AG04450 (cell line): ENCODE results near the gene TMEM229B. TPM values are rescaled to one million over a fixed set of nuclear protein-coding genes. Genes with fewer than 3 reads are reported as not detected.

Source experiments
- CTCF ChIA-PET: fragments of 300-600, 350-600 bp; formaldehyde crosslinking; extraction: SDS; loops from one replicate; lab custom pipeline; 2022; ENCODE audit warnings: antibody characterized with exemption, inconsistent platforms; lab: Charles Lee
- POLR2A ChIA-PET: fragments of 350-600 bp; formaldehyde crosslinking; extraction: SDS; loops from one replicate; lab custom pipeline; 2021; ENCODE audit warnings: antibody characterized with exemption, inconsistent platforms; lab: Yijun Ruan, JAX
- DNase-seq: peaks from one replicate; pipeline ENCODE4 v3.0.0-alpha.2; 2011; ENCODE audit warnings: low read depth, low spot score
- H3K27ac ChIP-seq: one replicate; pipeline ENCODE4 v1.5.1; 2012; ENCODE audit warnings: low read depth, low read length, control low read depth
- H3K27me3 ChIP-seq: one replicate; pipeline ENCODE4 v1.6.0; 2012; ENCODE audit warnings: low read length; ENCODE audit not compliant: control insufficient read depth, insufficient read depth
- H3K4me3 ChIP-seq: 2 replicates; pipeline ENCODE4 v1.5.1; 2011; ENCODE audit warnings: mild to moderate bottlenecking, low read depth, low read length, control low read depth
- H3K9me3 ChIP-seq: 2 replicates; pipeline ENCODE4 v1.5.1; 2012; ENCODE audit warnings: low read length; ENCODE audit not compliant: control insufficient read depth, insufficient read depth
- CTCF ChIP-seq: IDR thresholded peaks from 2 replicates; pipeline ENCODE4 v1.5.1; 2011; ENCODE audit warnings: low read depth, low read length, control low read depth, inconsistent platforms
- polyA plus RNA-seq: library from polyadenylated mRNA; depleted of rRNA; stranded (reverse); fragments of >200 nt; gene quantifications from 2 replicates; pipeline ENCODE4 v1.2.3, GENCODE V29; 2011

TMEM229B gene
- polyA plus RNA-seq, 1 experiment = 0.07 TPM

- CTCF ChIA-PET = interaction anchor here (1.3 to 6.6 kb wide), 2 partner anchors 17 to 195 kb away, joined by 5 to 32 read pairs; no protein-coding TSS in a partner anchor
- Histone ChIP-seq H3K27me3 (peaks cover 26% of the 10 kb centered on the region), H3K27ac (no peak overlapping the region), H3K4me3 (no peak overlapping the region), H3K9me3 (no peaks in the 10 kb centered on the region)
- no peak for DNase-seq
- POLR2A ChIA-PET = no interaction called here
- TF ChIP-seq CTCF = no peak
Measured at GRCh38 chr14:67508956-67509355, 20.4 kb upstream of the TMEM229B start.

- ChIA-PET CTCF (no interaction called here), POLR2A (no interaction called here)
Measured at GRCh38 chr14:67505254-67505653, 16.7 kb upstream of the TMEM229B start.

GRCh38 chr14:67503331-67503730 is 14.8 kb upstream of the TMEM229B start:
- DNase-seq = no peak
- Histone ChIP-seq H3K27me3 (peaks cover 3% of the 10 kb centered on the region), H3K4me3 (no peak overlapping the region), H3K9me3 (no peaks in the 10 kb centered on the region), H3K27ac (no peak overlapping the region)
- POLR2A ChIA-PET = no interaction called here
- no peak for TF ChIP-seq CTCF
- CTCF ChIA-PET = interaction anchor here (0.6 kb wide), 1 partner anchor 23 kb away, joined by 3 read pairs; no protein-coding TSS in a partner anchor

More at GRCh38 chr14:67505254-67505653, 16.7 kb upstream of the TMEM229B start:
- H3K9me3 ChIP-seq = no peaks in the 10 kb centered on the region
- no peak for TF ChIP-seq CTCF
- DNase-seq = no peak
- no peak overlapping the region for H3K4me3 ChIP-seq
- no peak overlapping the region for H3K27ac ChIP-seq
- peaks cover 8% of the 10 kb centered on the region for H3K27me3 ChIP-seq

GRCh38 chr14:67502867-67503266 is 14.3 kb upstream of the TMEM229B start:
- Histone ChIP-seq H3K27ac (no peak overlapping the region), H3K27me3 (peaks cover 3% of the 10 kb centered on the region), H3K4me3 (no peak overlapping the region), H3K9me3 (no peaks in the 10 kb centered on the region)
- CTCF ChIA-PET = interaction anchor here (0.6 kb wide), 1 partner anchor 23 kb away, joined by 3 read pairs; no protein-coding TSS in a partner anchor
- TF ChIP-seq CTCF = no peak
- no peak for DNase-seq
- POLR2A ChIA-PET = no interaction called here

GRCh38 chr14:67501670-67502069 is 13.1 kb upstream of the TMEM229B start:
- no peak for DNase-seq
- no peak overlapping the region for H3K27ac ChIP-seq
- POLR2A ChIA-PET = no interaction called here
- CTCF ChIA-PET = no interaction called here
- H3K27me3 ChIP-seq = peaks cover 3% of the 10 kb centered on the region
- no peak for TF ChIP-seq CTCF
- no peak overlapping the region for H3K4me3 ChIP-seq
- H3K9me3 ChIP-seq = no peaks in the 10 kb centered on the region
